Adrenal gland (tissue), 12 donors: ENCODE results near the gene BMPR1B. TPM values are rescaled to one million over a fixed set of nuclear protein-coding genes. Genes with fewer than 3 reads are reported as not detected.

ENCODE experiments used
- DNase-seq, 7 donors: peaks; one replicate each; pipeline ENCODE4 v3.0.0-alpha.2; 2019 to 2020
- H3K27ac ChIP-seq, 5 donors: fragments of 200-600 bp; sonication (generic) in 4 of 5; 1 replicate in 3 of 5; 2 replicates in 2 of 5; pipeline versions ENCODE4 v1.5.1 to v1.8.0; 2016 to 2020; ENCODE audit warnings: mild to moderate bottlenecking in 1 of 5
- H3K27me3 ChIP-seq: fragments of 200-600 bp; 2 replicates; pipeline ENCODE4 v1.8.0; 2021
- H3K36me3 ChIP-seq, 2 donors: fragments of 200-600 bp; replicated peaks in 1 of 2; 1 replicate in 1 of 2; 2 replicates in 1 of 2; pipeline versions ENCODE4 v1.5.1 to v1.8.0; 2018 to 2022
- H3K4me1 ChIP-seq, 2 donors: fragments of 200-600 bp; replicated peaks in 1 of 2; 1 replicate in 1 of 2; 2 replicates in 1 of 2; pipeline versions ENCODE4 v1.5.1 to v1.8.0; 2018 to 2021
- H3K4me3 ChIP-seq, 4 donors: fragments of 200-600 bp; sonication (generic) in 3 of 4; one replicate each; pipeline ENCODE4 v1.5.1; 2016 to 2018
- H3K9me3 ChIP-seq, 3 donors: fragments of 200-600 bp; sonication (generic) in 1 of 3; replicated peaks in 1 of 3; 1 replicate in 2 of 3; 2 replicates in 1 of 3; pipeline versions ENCODE4 v1.5.1 to v1.8.0; 2016 to 2021
- POLR2A ChIP-seq, 2 donors: fragments of 450-650 bp; IDR thresholded peaks; one replicate each; pipeline ENCODE4 v1.6.1; 2017; ENCODE audit warnings: antibody characterized with exemption in 2 of 2, mild to moderate bottlenecking in 2 of 2, moderate library complexity in 1 of 2
- WGBS, 4 donors: extraction: QIAGEN DNeasy Blood & Tissue Kit in 2 of 4; methylation state at CpG; one replicate each; pipeline versions ENCODE4 v1.1.5 to v1.1.7; 2013 to 2017; 5-methylcytosine and 5-hydroxymethylcytosine counted together
- intact Hi-C, 2 donors: fragments of 100-400 bp; cut with DNase I; formaldehyde crosslinking; loops; one replicate each; pipeline versions ENCODE4 v1.14.1 to v1.15.0; 2022 to 2023
- polyA plus RNA-seq, 3 donors: library from polyadenylated mRNA; stranded (reverse); fragments of 200-250 nt in 2 of 3; fragments of 350-450 nt in 1 of 3; fragmentation: Illumina TruSeq in 1 of 3; extraction: RNeasy Lipid Tissue Mini Kit (QIAGEN cat#74804) in 1 of 3; gene quantifications; one replicate each; pipeline ENCODE4 v1.2.3, GENCODE V29; 2013 to 2014
- total RNA-seq, 9 donors: library from RNA; depleted of rRNA in 4 of 9; stranded (reverse); fragments of >200 nt in 4 of 9; fragments of 120-200 nt in 1 of 9; fragmentation: NEBNext Ultra II Directional in 1 of 9; extraction: Animal tissue kit (Norgen Biotek cat#: 25700) in 1 of 9; gene quantifications; one replicate each; pipeline versions ENCODE4 v1.1.0 to v1.2.4, GENCODE V29; 2013 to 2023
- TF ChIP-seq, protein P1 (sequence below), 6 experiments: fragments of 450-650 bp in 4 of 6; fragments of 200-600 bp in 2 of 6; sonication (generic) in 1 of 6; IDR thresholded peaks; 1 replicate in 5 of 6; 2 replicates in 1 of 6; pipeline versions ENCODE4 v1.5.1 to v1.8.0; 2016 to 2021; ENCODE audit warnings: antibody characterized with exemption in 6 of 6, mild to moderate bottlenecking in 2 of 6, moderate library complexity in 1 of 6
- donor health status: healthy with polysubstance abuse.
- donor health status: Bipolar disorder and iron deficiency.
- donor health status: DM: yes; HTN: yes; CAD: no.
- donor health status: DM: no; HTN: no; CAD: no.
- donor health status: DM: no; HTN: no; CAD: no.
- donor health status: DM: yes; HTN: yes; CAD: no.

Gene BMPR1B
- total and polyA plus RNA-seq, 12 donors, result 0.94 to 22.2 (median 6.2) TPM

DNA sequence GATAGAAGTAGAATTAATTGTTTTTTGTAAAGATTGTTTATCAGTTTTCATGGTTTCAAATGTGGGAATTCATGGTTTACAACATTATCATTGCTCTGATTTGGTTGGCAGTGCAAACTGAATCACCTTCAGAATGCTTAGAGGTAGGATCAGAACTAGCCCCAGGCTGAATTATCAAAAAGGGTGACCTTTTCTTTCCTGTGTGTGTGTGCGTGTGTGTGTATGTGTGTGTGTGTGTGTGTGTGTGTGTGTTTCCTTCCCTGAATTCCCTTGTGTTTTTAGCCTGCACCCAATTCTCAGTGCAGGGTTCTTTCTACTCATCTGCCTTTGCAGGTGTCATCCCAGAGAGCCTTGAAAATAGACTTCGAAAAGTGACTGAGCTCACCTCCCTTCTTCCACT lies 125.0 kb downstream of the BMPR1B start:
- intact Hi-C loops, result no loop called here
- TF ChIP-seq POLR2A (IDR thresholded peaks at IDR 0.05), result no peak
- TF ChIP-seq, protein P1, sequence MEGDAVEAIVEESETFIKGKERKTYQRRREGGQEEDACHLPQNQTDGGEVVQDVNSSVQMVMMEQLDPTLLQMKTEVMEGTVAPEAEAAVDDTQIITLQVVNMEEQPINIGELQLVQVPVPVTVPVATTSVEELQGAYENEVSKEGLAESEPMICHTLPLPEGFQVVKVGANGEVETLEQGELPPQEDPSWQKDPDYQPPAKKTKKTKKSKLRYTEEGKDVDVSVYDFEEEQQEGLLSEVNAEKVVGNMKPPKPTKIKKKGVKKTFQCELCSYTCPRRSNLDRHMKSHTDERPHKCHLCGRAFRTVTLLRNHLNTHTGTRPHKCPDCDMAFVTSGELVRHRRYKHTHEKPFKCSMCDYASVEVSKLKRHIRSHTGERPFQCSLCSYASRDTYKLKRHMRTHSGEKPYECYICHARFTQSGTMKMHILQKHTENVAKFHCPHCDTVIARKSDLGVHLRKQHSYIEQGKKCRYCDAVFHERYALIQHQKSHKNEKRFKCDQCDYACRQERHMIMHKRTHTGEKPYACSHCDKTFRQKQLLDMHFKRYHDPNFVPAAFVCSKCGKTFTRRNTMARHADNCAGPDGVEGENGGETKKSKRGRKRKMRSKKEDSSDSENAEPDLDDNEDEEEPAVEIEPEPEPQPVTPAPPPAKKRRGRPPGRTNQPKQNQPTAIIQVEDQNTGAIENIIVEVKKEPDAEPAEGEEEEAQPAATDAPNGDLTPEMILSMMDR (IDR thresholded peaks at IDR 0.05), result no peak

DNA sequence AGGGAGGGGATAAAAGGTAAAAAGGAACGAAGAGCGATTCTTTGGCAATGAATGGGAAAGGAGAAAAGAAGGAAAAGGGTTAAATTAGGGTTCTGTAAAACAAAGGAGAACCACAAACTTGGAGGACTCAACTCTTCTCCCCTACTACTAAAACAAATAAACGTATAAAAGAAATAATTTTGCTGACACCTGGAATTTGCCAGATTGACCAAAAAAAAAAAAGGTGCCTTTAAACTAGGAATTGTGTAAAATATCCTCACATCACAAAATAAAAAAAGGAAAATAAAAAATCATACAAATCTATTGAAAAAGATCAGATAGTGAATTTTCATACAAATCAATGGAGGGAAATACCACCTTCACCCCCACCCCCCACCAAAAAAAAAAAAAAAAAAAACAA lies 129.3 kb downstream of the BMPR1B start:
- Histone ChIP-seq H3K36me3 (no peaks in the 10 kb centered on the region), H3K4me3 (no peak overlapping the region), H3K27ac (no peak overlapping the region), H3K9me3 (no peaks in the 10 kb centered on the region), H3K4me1 (no peaks in the 10 kb centered on the region), H3K27me3 (peaks cover 5% of the 10 kb centered on the region)
- intact Hi-C loops, result no loop called here
- no peak for DNase-seq
- TF ChIP-seq, protein P1 (IDR thresholded peaks at IDR 0.05), result no peak
- TF ChIP-seq POLR2A (IDR thresholded peaks at IDR 0.05), result no peak
- 72 to 87% (median 80%) methylated on average over 3 of the region's 3 CpGs for WGBS, 4 donors

More for the DNA sequence above, 125.0 kb downstream of the BMPR1B start:
- no peak overlapping the region for H3K4me3 ChIP-seq
- no peak overlapping the region for H3K27ac ChIP-seq
- no peaks in the 10 kb centered on the region for H3K4me1 ChIP-seq
- WGBS, 4 donors, result 58 to 79% (median 74%) methylated on average over 2 of the region's 2 CpGs
- H3K9me3 ChIP-seq, result no peaks in the 10 kb centered on the region
- DNase-seq, result no peak
- no peaks in the 10 kb centered on the region for H3K36me3 ChIP-seq
- peaks cover 5% of the 10 kb centered on the region for H3K27me3 ChIP-seq

DNA sequence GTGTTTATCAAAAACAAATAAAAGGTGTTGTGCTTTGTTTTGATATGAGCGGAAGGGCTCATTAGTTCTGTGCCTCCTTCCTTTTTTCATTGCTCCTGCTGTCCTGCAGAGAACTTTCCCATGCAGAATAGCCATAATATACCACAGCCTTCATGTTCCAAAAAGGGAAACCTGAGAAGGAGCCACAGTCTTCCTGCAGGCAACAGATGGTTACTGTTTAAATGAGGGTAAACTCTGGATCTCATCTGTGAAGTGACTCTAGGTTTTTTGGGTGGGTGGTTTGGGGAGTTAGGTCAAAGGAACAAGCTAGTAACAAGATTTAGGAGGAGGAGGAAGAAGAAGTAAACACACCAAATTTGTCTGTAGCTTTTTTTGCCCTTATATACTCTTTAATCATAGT lies 131.8 kb downstream of the BMPR1B start:
- TF ChIP-seq, protein P1 (IDR thresholded peaks at IDR 0.05), result no peak
- TF ChIP-seq POLR2A (IDR thresholded peaks at IDR 0.05), result no peak
- no peak overlapping the region for H3K4me3 ChIP-seq
- H3K27ac ChIP-seq, result no peak overlapping the region
- no peaks in the 10 kb centered on the region for H3K4me1 ChIP-seq
- no peaks in the 10 kb centered on the region for H3K36me3 ChIP-seq
- peaks cover 5% of the 10 kb centered on the region for H3K27me3 ChIP-seq
- H3K9me3 ChIP-seq, result no peaks in the 10 kb centered on the region
- intact Hi-C loops, result no loop called here
- WGBS, 4 donors, result 74 to 78% (median 77%) methylated on average over 1 of the region's 1 CpG
- no peak for DNase-seq

DNA sequence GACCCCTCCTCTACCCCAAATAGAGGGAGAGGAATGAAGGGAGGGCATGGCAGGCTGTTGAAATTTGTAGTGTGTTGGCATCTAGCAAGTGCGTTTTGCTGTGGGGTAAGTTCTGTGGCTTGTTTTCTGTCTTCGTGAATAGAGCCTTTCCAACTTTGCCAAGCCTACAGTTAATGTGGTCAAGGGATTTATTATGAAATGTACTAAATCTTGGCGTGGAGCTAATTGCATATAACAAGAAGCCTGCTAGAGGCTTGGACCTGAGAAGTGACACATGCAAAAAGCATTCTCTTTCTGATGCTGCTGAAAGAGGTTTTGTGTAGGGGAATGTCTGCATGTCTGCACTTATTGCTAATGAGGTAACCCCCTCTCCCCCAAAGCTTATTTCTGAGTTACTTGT lies 132.2 kb downstream of the BMPR1B start:
- no peaks in the 10 kb centered on the region for H3K4me1 ChIP-seq
- H3K9me3 ChIP-seq, result no peaks in the 10 kb centered on the region
- no peak overlapping the region for H3K4me3 ChIP-seq
- 57 to 74% (median 64%) methylated on average over 3 of the region's 3 CpGs for WGBS, 4 donors
- no peak overlapping the region for H3K27ac ChIP-seq
- no peaks in the 10 kb centered on the region for H3K36me3 ChIP-seq
- H3K27me3 ChIP-seq, result peaks cover 5% of the 10 kb centered on the region
- intact Hi-C loops, result no loop called here
- DNase-seq, result no peak
- no peak for TF ChIP-seq POLR2A (IDR thresholded peaks at IDR 0.05)
- TF ChIP-seq, protein P1 (IDR thresholded peaks at IDR 0.05), result no peak
